ENCODE results near the gene MYH6. TPM values are rescaled to one million over a fixed set of nuclear protein-coding genes. Genes with fewer than 3 reads are reported as not detected.
A peak's percentile ranks its signal among the peaks of the same experiment; 100 is the strongest.

Gene MYH6
- polyA plus RNA-seq, 1 experiment: not detected

GRCh38 chr14:23361320-23361719 is 46.8 kb downstream of the MYH6 start:
- TF ChIP-seq CTCF (IDR thresholded peaks at IDR 0.05; ENCODE audit: low read depth, low read length): no peak
- no peak for DNase-seq (ENCODE audit: low read depth, low spot score)
- Histone ChIP-seq H3K27ac (ENCODE audit: low read depth, low read length) (no peak overlapping the region), H3K27me3 (ENCODE audit: control insufficient read depth, insufficient read depth, low read length) (no peaks in the 10 kb centered on the region), H3K9me3 (ENCODE audit: control insufficient read depth, insufficient read depth, low read length) (no peaks in the 10 kb centered on the region; the same call in 1 of the 2 replicates), H3K4me3 (ENCODE audit: low read depth, low read length) (no peak overlapping the region)
- CTCF ChIA-PET: interaction anchor here (1.5 to 1.9 kb wide), 2 partner anchors 18 to 19 kb away, joined by 6 to 7 read pairs; no protein-coding TSS in a partner anchor
- POLR2A ChIA-PET: interaction anchor here (0.6 to 1.7 kb wide), 2 partner anchors 9 to 34 kb away, joined by 3 to 8 read pairs; partner anchors contain the start of gene SLC22A17

- no peak for DNase-seq (ENCODE audit: low read depth, low spot score)
- Histone ChIP-seq H3K9me3 (ENCODE audit: control insufficient read depth, insufficient read depth, low read length) (no peaks in the 10 kb centered on the region; the same call in 1 of the 2 replicates), H3K4me3 (ENCODE audit: low read depth, low read length) (no peak overlapping the region), H3K27me3 (ENCODE audit: control insufficient read depth, insufficient read depth, low read length) (no peaks in the 10 kb centered on the region), H3K27ac (ENCODE audit: low read depth, low read length) (no peak overlapping the region)
- ChIA-PET POLR2A (no interaction called here), CTCF (interaction anchor here (0.7 to 1.9 kb wide), 4 partner anchors 9 to 200 kb away, joined by 3 to 7 read pairs (median 3); no protein-coding TSS in a partner anchor)
- no peak for TF ChIP-seq CTCF (IDR thresholded peaks at IDR 0.05; ENCODE audit: low read depth, low read length)
Observed at GRCh38 chr14:23360496-23360895, 47.6 kb downstream of the MYH6 start.

- Histone ChIP-seq H3K4me3 (ENCODE audit: low read depth, low read length) (no peak overlapping the region), H3K27ac (ENCODE audit: low read depth, low read length) (no peak overlapping the region), H3K27me3 (ENCODE audit: control insufficient read depth, insufficient read depth, low read length) (no peaks in the 10 kb centered on the region), H3K9me3 (ENCODE audit: control insufficient read depth, insufficient read depth, low read length) (no peaks in the 10 kb centered on the region; the same call in 1 of the 2 replicates)
- DNase-seq (ENCODE audit: low read depth, low spot score): no peak
- ChIA-PET CTCF (interaction anchor here (0.7 to 1.9 kb wide), 4 partner anchors 10 to 201 kb away, joined by 3 to 7 read pairs (median 3); no protein-coding TSS in a partner anchor), POLR2A (no interaction called here)
- TF ChIP-seq CTCF (IDR thresholded peaks at IDR 0.05; ENCODE audit: low read depth, low read length): no peak
Observed at GRCh38 chr14:23359722-23360447, 48.2 kb downstream of the MYH6 start.

GRCh38 chr14:23359167-23359626 is 48.9 kb downstream of the MYH6 start:
- Histone ChIP-seq H3K4me3 (ENCODE audit: low read depth, low read length) (no peak overlapping the region), H3K9me3 (ENCODE audit: control insufficient read depth, insufficient read depth, low read length) (no peaks in the 10 kb centered on the region), H3K27ac (ENCODE audit: low read depth, low read length) (no peak overlapping the region), H3K27me3 (ENCODE audit: control insufficient read depth, insufficient read depth, low read length) (no peaks in the 10 kb centered on the region)
- DNase-seq (ENCODE audit: low read depth, low spot score): no peak
- TF ChIP-seq CTCF (IDR thresholded peaks at IDR 0.05; ENCODE audit: low read depth, low read length): no peak
- ChIA-PET CTCF (interaction anchor here (1.9 kb wide), 1 partner anchor 20 kb away, joined by 7 read pairs; no protein-coding TSS in a partner anchor), POLR2A (no interaction called here)

GRCh38 chr14:23358553-23359166 is 49.4 kb downstream of the MYH6 start:
- no peak for TF ChIP-seq CTCF (IDR thresholded peaks at IDR 0.05; ENCODE audit: low read depth, low read length)
- Histone ChIP-seq H3K27me3 (ENCODE audit: control insufficient read depth, insufficient read depth, low read length) (no peaks in the 10 kb centered on the region), H3K9me3 (ENCODE audit: control insufficient read depth, insufficient read depth, low read length) (no peaks in the 10 kb centered on the region), H3K27ac (ENCODE audit: low read depth, low read length) (peak overlapping the region; percentile 11), H3K4me3 (ENCODE audit: low read depth, low read length) (no peak overlapping the region)
- ChIA-PET POLR2A (no interaction called here), CTCF (interaction anchor here (2.6 kb wide), 1 partner anchor 22 kb away, joined by 8 read pairs; no protein-coding TSS in a partner anchor)
- DNase-seq (ENCODE audit: low read depth, low spot score): no peak
